Measurements from ENCODE around the gene DGKE.

DGKE gene

GRCh38 chr17:56833057-56833808 is 718 bp upstream of the DGKE start:
- DNase-seq (ENCODE audit: low spot score): peak; percentile 85

GRCh38 chr17:56834380-56835263 is 671 bp downstream of the DGKE start:
- peak; percentile 61 for DNase-seq (ENCODE audit: low spot score)
- TF ChIP-seq CTCF (IDR thresholded peaks at IDR 0.05; ENCODE audit: extremely low read depth, missing control alignments): no peak

More at GRCh38 chr17:56833057-56833808, 718 bp upstream of the DGKE start:
- TF ChIP-seq CTCF (IDR thresholded peaks at IDR 0.05; ENCODE audit: extremely low read depth, missing control alignments): no peak

GRCh38 chr17:56835264-56835585 is 1.3 kb downstream of the DGKE start:
- no peak for TF ChIP-seq CTCF (IDR thresholded peaks at IDR 0.05; ENCODE audit: extremely low read depth, missing control alignments)
- DNase-seq (ENCODE audit: low spot score): no peak

GRCh38 chr17:56838687-56839086 is 4.7 kb downstream of the DGKE start:
- TF ChIP-seq CTCF (IDR thresholded peaks at IDR 0.05; ENCODE audit: extremely low read depth, missing control alignments): no peak
- no peak for DNase-seq (ENCODE audit: low spot score)

GRCh38 chr17:56842577-56842976 is 8.6 kb downstream of the DGKE start:
- DNase-seq (ENCODE audit: low spot score): no peak
- TF ChIP-seq CTCF (IDR thresholded peaks at IDR 0.05; ENCODE audit: extremely low read depth, missing control alignments): no peak

- no peak for DNase-seq (ENCODE audit: low spot score)
- TF ChIP-seq CTCF (IDR thresholded peaks at IDR 0.05; ENCODE audit: extremely low read depth, missing control alignments): no peak
Measured at GRCh38 chr17:56845934-56846333, 12.0 kb downstream of the DGKE start.

- no peak for DNase-seq (ENCODE audit: low spot score)
- no peak for TF ChIP-seq CTCF (IDR thresholded peaks at IDR 0.05; ENCODE audit: extremely low read depth, missing control alignments)
Measured at GRCh38 chr17:56847106-56847505, 13.2 kb downstream of the DGKE start.
